Liver (tissue), 9 donors: Measurements from ENCODE around the gene TMLHE. TPM values are rescaled to one million over a fixed set of nuclear protein-coding genes. Genes with fewer than 3 reads are reported as not detected.
"Not testable (repeated sequence)": the region's sequence is repeated elsewhere in the genome, so short reads cannot be mapped to it uniquely, and the experiment has no call there.

Experiments used
- DNase-seq: peaks from one replicate; pipeline ENCODE4 v3.0.0-alpha.2; 2017; ENCODE audit warnings: low spot score
- H3K27ac ChIP-seq, 2 donors: one replicate each; pipeline ENCODE4 v1.7.0; 2013; ENCODE audit warnings: inconsistent platforms in 2 of 2, low read length in 2 of 2, control low read depth in 1 of 2, low read depth in 1 of 2, mild to moderate bottlenecking in 1 of 2
- H3K27me3 ChIP-seq, 4 donors: one replicate each; pipeline versions ENCODE4 v1.6.1 to v1.7.0; 2013; ENCODE audit warnings: low read length in 3 of 4, inconsistent platforms in 1 of 4, mild to moderate bottlenecking in 1 of 4, moderate library complexity in 1 of 4; ENCODE audit not compliant: control insufficient read depth in 4 of 4, insufficient read depth in 4 of 4
- H3K36me3 ChIP-seq, 4 donors: one replicate each; pipeline versions ENCODE4 v1.6.1 to v1.7.0; 2013; ENCODE audit warnings: low read length in 3 of 4, mild to moderate bottlenecking in 3 of 4, low read depth in 1 of 4, moderate library complexity in 1 of 4; ENCODE audit not compliant: control insufficient read depth in 4 of 4, insufficient read depth in 3 of 4
- H3K4me1 ChIP-seq, 4 donors: one replicate each; pipeline versions ENCODE4 v1.6.1 to v1.7.0; 2013; ENCODE audit warnings: low read length in 3 of 4, mild to moderate bottlenecking in 3 of 4, moderate library complexity in 1 of 4; ENCODE audit not compliant: control insufficient read depth in 4 of 4, insufficient read depth in 4 of 4
- H3K4me3 ChIP-seq, 3 donors: one replicate each; pipeline versions ENCODE4 v1.6.1 to v1.7.0; 2013; ENCODE audit warnings: low read length in 3 of 3, control low read depth in 1 of 3, low read depth in 1 of 3, mild to moderate bottlenecking in 1 of 3
- H3K9ac ChIP-seq, 2 donors: one replicate each; pipeline ENCODE4 v1.7.0; 2013; ENCODE audit warnings: low read length in 2 of 2, mild to moderate bottlenecking in 2 of 2, moderate library complexity in 2 of 2, control low read depth in 1 of 2, low read depth in 1 of 2
- H3K9me3 ChIP-seq, 4 donors: one replicate each; pipeline versions ENCODE4 v1.6.1 to v1.7.0; 2013; ENCODE audit warnings: low read length in 3 of 4; ENCODE audit not compliant: control insufficient read depth in 4 of 4
- EGR1 ChIP-seq, 2 donors: IDR thresholded peaks; 2 replicates each; pipeline ENCODE4 v1.6.1; 2016 to 2018; ENCODE audit warnings: antibody characterized with exemption in 2 of 2, low read depth in 2 of 2
- FOXA1 ChIP-seq: IDR thresholded peaks from 2 replicates; pipeline ENCODE4 v1.6.1; 2016; ENCODE audit warnings: antibody characterized with exemption
- FOXA2 ChIP-seq: IDR thresholded peaks from 2 replicates; pipeline ENCODE4 v1.6.1; 2016; ENCODE audit warnings: antibody characterized with exemption
- GABPA ChIP-seq, 2 donors: IDR thresholded peaks in 1 of 2; conservative IDR thresholded peaks in 1 of 2; 2 replicates each; pipeline ENCODE4 v1.6.1; 2016; ENCODE audit warnings: antibody characterized with exemption in 2 of 2, mild to moderate bottlenecking in 1 of 2, moderate library complexity in 1 of 2
- HNF4G ChIP-seq: IDR thresholded peaks from 2 replicates; pipeline ENCODE4 v1.6.1; 2016; ENCODE audit warnings: antibody characterized with exemption
- JUND ChIP-seq, 2 donors: IDR thresholded peaks; 2 replicates each; pipeline ENCODE4 v1.6.1; 2016; ENCODE audit warnings: antibody characterized with exemption in 2 of 2
- NR2F2 ChIP-seq: IDR thresholded peaks from 2 replicates; pipeline ENCODE4 v1.6.1; 2016; ENCODE audit warnings: antibody characterized with exemption
- RAD21 ChIP-seq, 2 donors: IDR thresholded peaks; 2 replicates each; pipeline ENCODE4 v1.6.1; 2016; ENCODE audit warnings: antibody characterized with exemption in 2 of 2, mild to moderate bottlenecking in 2 of 2
- RXRA ChIP-seq, 2 donors: IDR thresholded peaks; 2 replicates each; pipeline ENCODE4 v1.6.1; 2017 to 2018; ENCODE audit warnings: antibody characterized with exemption in 2 of 2, mild to moderate bottlenecking in 1 of 2
- SP1 ChIP-seq: IDR thresholded peaks from 2 replicates; pipeline ENCODE4 v1.6.1; 2018; ENCODE audit warnings: antibody characterized with exemption, mild to moderate bottlenecking
- TAF1 ChIP-seq: conservative IDR thresholded peaks from 2 replicates; pipeline ENCODE4 v1.6.1; 2016; ENCODE audit warnings: antibody characterized with exemption, mild to moderate bottlenecking
- YY1 ChIP-seq: IDR thresholded peaks from 2 replicates; pipeline ENCODE4 v1.6.1; 2016; ENCODE audit warnings: antibody characterized with exemption, mild to moderate bottlenecking
- WGBS: extraction: QIAGEN DNeasy Blood & Tissue Kit; methylation state at CpG from one replicate; pipeline ENCODE4 v1.1.7; 2013; 5-methylcytosine and 5-hydroxymethylcytosine counted together
- polyA plus RNA-seq, 2 donors: library from polyadenylated mRNA; stranded (reverse) in 1 of 2; unstranded in 1 of 2; fragments of 200-250 nt in 1 of 2; fragments of >200 nt in 1 of 2; fragmentation: Nextera tagmentation in 1 of 2; extraction: Ambion mirVana in 1 of 2; gene quantifications; one replicate each; pipeline versions ENCODE4 v1.2.1 to v1.2.3, GENCODE V29; 2013 to 2015
- total RNA-seq, 2 donors: library from RNA; depleted of rRNA; stranded (reverse); fragments of >200 nt; gene quantifications; one replicate each; pipeline ENCODE4 v1.2.3, GENCODE V29; 2014
- TF ChIP-seq, protein P1 (sequence below): IDR thresholded peaks from 2 replicates; pipeline ENCODE4 v1.6.1; 2016; ENCODE audit warnings: antibody characterized with exemption, mild to moderate bottlenecking
- TF ChIP-seq, protein P2 (sequence below): IDR thresholded peaks from 2 replicates; pipeline ENCODE4 v1.6.1; 2016; ENCODE audit warnings: antibody characterized with exemption
- TF ChIP-seq, protein P3 (sequence below): IDR thresholded peaks from 2 replicates; pipeline ENCODE4 v1.6.1; 2016; ENCODE audit warnings: antibody characterized with exemption
- TF ChIP-seq, protein P4 (sequence below): IDR thresholded peaks from 2 replicates; pipeline ENCODE4 v1.6.1; 2016; ENCODE audit warnings: antibody characterized with exemption
- TF ChIP-seq, protein P5 (sequence below): fragments of 150-350 bp; IDR thresholded peaks from 2 replicates; pipeline ENCODE4 v1.5.1; 2017; ENCODE audit warnings: improper control_type of control experiment, low read depth, low read length; ENCODE audit not compliant: missing input control
- donor health status: healthy.
- donor health status: healthy.
- donor health status: healthy.
- donor health status: healthy.
- donor health status: healthy.

The TMLHE gene
- total and polyA plus RNA-seq, 4 donors, result 10.4 to 21.3 (median 12.2) TPM

DNA sequence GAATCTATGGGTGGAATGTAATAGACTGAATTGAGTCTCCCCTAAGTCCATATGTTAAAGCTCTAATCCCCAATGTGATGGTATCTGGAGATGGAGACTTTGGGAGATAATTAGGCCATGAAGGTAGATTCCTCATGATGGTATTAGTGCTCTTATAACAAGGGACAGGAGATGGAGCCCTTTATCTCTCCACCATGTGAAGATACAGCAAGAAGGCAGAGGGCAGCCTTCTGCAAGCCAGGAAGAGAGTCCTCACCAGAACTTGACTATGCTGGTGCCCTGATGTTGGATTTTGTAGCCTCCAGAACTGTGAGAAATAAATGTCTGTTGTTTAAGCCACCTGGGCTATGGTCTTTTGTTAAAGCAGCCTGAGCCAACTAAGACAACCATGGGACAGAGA is 78.0 kb downstream of the TMLHE start:
- Histone ChIP-seq H3K9me3 (no peaks in the 10 kb centered on the region), H3K36me3 (peaks cover 0 to 5% (median 0%) of the 10 kb centered on the region in 4 donors), H3K27ac (no peak overlapping the region), H3K4me3 (no peak overlapping the region), H3K4me1 (no peaks in the 10 kb centered on the region), H3K27me3 (no peaks in the 10 kb centered on the region), H3K9ac (no peak overlapping the region)
- no peak for DNase-seq
- TF ChIP-seq RAD21 (IDR thresholded peaks at IDR 0.05) (peak; percentile 12 to 20), TAF1 (no peak)

DNA sequence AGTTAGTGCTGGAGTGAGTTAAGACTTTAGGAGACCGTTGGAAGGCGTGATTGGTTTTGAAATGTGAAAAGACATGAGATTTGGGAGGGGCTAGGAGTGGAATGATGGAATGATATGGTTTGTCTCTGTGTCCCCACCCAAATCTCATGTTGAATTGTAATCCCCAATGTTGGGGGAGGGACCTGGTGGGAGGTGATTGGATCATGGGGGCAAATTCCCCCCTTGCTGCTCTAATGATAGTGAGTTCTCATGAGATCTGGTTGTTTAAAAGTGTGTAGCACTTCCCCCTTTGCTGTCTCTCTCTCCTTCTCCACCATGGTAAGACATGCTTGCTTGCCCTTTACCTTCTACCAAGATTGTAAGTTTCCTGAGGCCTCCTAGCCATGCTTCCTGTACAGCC is 85.7 kb downstream of the TMLHE start:
- not testable (repeated sequence) for H3K4me3 ChIP-seq, H3K9me3 ChIP-seq, H3K36me3 ChIP-seq, DNase-seq, H3K27ac ChIP-seq, H3K9ac ChIP-seq, H3K27me3 ChIP-seq, H3K4me1 ChIP-seq
- WGBS, result 98% methylated on average over 2 of the region's 2 CpGs

DNA sequence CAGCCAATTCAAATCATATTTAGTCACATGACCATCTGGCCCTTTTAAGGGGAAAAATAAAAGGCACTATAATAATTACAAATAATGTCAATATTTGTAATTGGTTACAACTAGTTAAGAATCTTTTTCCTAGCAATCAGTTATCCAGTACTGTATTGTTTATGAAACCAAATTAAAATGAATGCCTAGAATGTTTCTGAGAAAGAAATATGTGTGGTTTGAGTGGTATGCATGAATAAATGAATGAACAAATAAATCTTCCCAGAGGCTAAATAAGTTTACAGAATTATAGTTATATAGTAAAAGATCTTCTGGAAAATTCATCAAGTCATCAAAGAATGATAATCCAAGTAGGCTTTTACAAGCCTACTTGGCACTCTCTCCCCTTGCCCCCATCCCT is 98.5 kb downstream of the TMLHE start:
- H3K27me3 ChIP-seq, result no peaks in the 10 kb centered on the region
- H3K9ac ChIP-seq, result no peak overlapping the region
- no peaks in the 10 kb centered on the region for H3K9me3 ChIP-seq
- DNase-seq, result no peak
- H3K4me3 ChIP-seq, result no peak overlapping the region
- TF ChIP-seq, protein P1, sequence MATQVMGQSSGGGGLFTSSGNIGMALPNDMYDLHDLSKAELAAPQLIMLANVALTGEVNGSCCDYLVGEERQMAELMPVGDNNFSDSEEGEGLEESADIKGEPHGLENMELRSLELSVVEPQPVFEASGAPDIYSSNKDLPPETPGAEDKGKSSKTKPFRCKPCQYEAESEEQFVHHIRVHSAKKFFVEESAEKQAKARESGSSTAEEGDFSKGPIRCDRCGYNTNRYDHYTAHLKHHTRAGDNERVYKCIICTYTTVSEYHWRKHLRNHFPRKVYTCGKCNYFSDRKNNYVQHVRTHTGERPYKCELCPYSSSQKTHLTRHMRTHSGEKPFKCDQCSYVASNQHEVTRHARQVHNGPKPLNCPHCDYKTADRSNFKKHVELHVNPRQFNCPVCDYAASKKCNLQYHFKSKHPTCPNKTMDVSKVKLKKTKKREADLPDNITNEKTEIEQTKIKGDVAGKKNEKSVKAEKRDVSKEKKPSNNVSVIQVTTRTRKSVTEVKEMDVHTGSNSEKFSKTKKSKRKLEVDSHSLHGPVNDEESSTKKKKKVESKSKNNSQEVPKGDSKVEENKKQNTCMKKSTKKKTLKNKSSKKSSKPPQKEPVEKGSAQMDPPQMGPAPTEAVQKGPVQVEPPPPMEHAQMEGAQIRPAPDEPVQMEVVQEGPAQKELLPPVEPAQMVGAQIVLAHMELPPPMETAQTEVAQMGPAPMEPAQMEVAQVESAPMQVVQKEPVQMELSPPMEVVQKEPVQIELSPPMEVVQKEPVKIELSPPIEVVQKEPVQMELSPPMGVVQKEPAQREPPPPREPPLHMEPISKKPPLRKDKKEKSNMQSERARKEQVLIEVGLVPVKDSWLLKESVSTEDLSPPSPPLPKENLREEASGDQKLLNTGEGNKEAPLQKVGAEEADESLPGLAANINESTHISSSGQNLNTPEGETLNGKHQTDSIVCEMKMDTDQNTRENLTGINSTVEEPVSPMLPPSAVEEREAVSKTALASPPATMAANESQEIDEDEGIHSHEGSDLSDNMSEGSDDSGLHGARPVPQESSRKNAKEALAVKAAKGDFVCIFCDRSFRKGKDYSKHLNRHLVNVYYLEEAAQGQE, result no peak
- no peak for TF ChIP-seq EGR1 (IDR thresholded peaks at IDR 0.05; ENCODE audit: low read depth in 2 of 2)
- TF ChIP-seq TAF1, result no peak
- no peak for TF ChIP-seq NR2F2
- TF ChIP-seq GABPA (IDR thresholded peaks at IDR 0.05 in 1 of 2, conservative IDR thresholded peaks at IDR 0.05 in 1 of 2), result no peak
- TF ChIP-seq, protein P2, sequence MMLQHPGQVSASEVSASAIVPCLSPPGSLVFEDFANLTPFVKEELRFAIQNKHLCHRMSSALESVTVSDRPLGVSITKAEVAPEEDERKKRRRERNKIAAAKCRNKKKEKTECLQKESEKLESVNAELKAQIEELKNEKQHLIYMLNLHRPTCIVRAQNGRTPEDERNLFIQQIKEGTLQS, result no peak
- no peak for TF ChIP-seq JUND (IDR thresholded peaks at IDR 0.05)
- TF ChIP-seq, protein P3, sequence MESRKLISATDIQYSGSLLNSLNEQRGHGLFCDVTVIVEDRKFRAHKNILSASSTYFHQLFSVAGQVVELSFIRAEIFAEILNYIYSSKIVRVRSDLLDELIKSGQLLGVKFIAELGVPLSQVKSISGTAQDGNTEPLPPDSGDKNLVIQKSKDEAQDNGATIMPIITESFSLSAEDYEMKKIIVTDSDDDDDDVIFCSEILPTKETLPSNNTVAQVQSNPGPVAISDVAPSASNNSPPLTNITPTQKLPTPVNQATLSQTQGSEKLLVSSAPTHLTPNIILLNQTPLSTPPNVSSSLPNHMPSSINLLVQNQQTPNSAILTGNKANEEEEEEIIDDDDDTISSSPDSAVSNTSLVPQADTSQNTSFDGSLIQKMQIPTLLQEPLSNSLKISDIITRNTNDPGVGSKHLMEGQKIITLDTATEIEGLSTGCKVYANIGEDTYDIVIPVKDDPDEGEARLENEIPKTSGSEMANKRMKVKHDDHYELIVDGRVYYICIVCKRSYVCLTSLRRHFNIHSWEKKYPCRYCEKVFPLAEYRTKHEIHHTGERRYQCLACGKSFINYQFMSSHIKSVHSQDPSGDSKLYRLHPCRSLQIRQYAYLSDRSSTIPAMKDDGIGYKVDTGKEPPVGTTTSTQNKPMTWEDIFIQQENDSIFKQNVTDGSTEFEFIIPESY, result no peak
- no peak for TF ChIP-seq YY1
- TF ChIP-seq FOXA2, result no peak
- TF ChIP-seq, protein P4, sequence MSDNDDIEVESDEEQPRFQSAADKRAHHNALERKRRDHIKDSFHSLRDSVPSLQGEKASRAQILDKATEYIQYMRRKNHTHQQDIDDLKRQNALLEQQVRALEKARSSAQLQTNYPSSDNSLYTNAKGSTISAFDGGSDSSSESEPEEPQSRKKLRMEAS, result no peak
- no peak for TF ChIP-seq RAD21 (IDR thresholded peaks at IDR 0.05)
- no peak for TF ChIP-seq HNF4G
- TF ChIP-seq, protein P5, sequence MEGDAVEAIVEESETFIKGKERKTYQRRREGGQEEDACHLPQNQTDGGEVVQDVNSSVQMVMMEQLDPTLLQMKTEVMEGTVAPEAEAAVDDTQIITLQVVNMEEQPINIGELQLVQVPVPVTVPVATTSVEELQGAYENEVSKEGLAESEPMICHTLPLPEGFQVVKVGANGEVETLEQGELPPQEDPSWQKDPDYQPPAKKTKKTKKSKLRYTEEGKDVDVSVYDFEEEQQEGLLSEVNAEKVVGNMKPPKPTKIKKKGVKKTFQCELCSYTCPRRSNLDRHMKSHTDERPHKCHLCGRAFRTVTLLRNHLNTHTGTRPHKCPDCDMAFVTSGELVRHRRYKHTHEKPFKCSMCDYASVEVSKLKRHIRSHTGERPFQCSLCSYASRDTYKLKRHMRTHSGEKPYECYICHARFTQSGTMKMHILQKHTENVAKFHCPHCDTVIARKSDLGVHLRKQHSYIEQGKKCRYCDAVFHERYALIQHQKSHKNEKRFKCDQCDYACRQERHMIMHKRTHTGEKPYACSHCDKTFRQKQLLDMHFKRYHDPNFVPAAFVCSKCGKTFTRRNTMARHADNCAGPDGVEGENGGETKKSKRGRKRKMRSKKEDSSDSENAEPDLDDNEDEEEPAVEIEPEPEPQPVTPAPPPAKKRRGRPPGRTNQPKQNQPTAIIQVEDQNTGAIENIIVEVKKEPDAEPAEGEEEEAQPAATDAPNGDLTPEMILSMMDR, result no peak
- no peak for TF ChIP-seq FOXA1
- no peak for TF ChIP-seq RXRA (IDR thresholded peaks at IDR 0.05)
- TF ChIP-seq SP1, result no peak
- no peak overlapping the region for H3K27ac ChIP-seq
- peaks cover 0 to 4% (median 3%) of the 10 kb centered on the region in 4 donors for H3K36me3 ChIP-seq
- no peaks in the 10 kb centered on the region for H3K4me1 ChIP-seq
